ENCODE results near the gene JMJD7.

DNA sequence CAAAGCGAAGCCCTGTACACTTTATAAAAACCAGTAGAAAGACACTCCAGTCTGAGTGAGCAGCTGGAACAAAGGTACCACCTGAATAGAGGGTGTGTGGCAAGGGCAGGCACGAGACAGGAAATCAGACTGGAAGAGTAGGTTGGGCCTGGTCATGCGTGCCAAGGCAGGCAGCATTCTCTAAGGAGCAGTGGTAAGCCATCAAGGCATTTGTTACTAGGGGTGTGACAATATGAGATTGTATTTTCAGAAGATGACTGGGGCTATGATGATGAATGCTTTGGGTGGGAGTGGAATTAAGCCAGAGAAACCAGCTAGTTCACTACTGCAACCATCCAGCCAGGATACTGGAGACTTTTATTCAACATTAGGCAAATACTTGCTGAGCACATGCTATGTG, 5.0 kb downstream of the JMJD7 start:
- TF ChIP-seq, protein P1, sequence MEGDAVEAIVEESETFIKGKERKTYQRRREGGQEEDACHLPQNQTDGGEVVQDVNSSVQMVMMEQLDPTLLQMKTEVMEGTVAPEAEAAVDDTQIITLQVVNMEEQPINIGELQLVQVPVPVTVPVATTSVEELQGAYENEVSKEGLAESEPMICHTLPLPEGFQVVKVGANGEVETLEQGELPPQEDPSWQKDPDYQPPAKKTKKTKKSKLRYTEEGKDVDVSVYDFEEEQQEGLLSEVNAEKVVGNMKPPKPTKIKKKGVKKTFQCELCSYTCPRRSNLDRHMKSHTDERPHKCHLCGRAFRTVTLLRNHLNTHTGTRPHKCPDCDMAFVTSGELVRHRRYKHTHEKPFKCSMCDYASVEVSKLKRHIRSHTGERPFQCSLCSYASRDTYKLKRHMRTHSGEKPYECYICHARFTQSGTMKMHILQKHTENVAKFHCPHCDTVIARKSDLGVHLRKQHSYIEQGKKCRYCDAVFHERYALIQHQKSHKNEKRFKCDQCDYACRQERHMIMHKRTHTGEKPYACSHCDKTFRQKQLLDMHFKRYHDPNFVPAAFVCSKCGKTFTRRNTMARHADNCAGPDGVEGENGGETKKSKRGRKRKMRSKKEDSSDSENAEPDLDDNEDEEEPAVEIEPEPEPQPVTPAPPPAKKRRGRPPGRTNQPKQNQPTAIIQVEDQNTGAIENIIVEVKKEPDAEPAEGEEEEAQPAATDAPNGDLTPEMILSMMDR (IDR thresholded peaks at IDR 0.05): no peak
- TF ChIP-seq POLR2A (IDR thresholded peaks at IDR 0.05): no peak

Data from Peyer's patch (tissue), 4 donors.